GM23338 (cell line): Measurements from ENCODE around the gene KLHL33. TPM values are rescaled to one million over a fixed set of nuclear protein-coding genes. Genes with fewer than 3 reads are reported as not detected.
A peak's percentile ranks its signal among the peaks of the same experiment; 100 is the strongest.

Source experiments
- ATAC-seq: fragments of 200-7000 bp; cut with Tn5 transposase; 3 replicates; pipeline ENCODE4 v1.9.1; 2020
- DNase-seq: peaks from one replicate; pipeline ENCODE4 v3.0.0-alpha.2; 2015; ENCODE audit warnings: low spot score
- H2AFZ ChIP-seq: fragments of 200-600 bp; sonication (generic); 2 replicates; pipeline ENCODE4 v1.8.0; 2016; ENCODE audit warnings: antibody characterized with exemption, mild to moderate bottlenecking, moderate library complexity
- H3F3A ChIP-seq: fragments of 200-600 bp; sonication (generic); replicated peaks from 2 replicates; pipeline ENCODE4 v1.8.0; 2017; ENCODE audit warnings: antibody characterized with exemption, mixed run types, low read depth
- H3K27ac ChIP-seq: fragments of 200-600 bp; sonication (generic); 2 replicates; pipeline ENCODE4 v1.6.1; 2016; ENCODE audit warnings: low read depth
- H3K27me3 ChIP-seq: fragments of 200-600 bp; sonication (generic); 2 replicates; pipeline ENCODE4 v1.8.0; 2016; ENCODE audit warnings: mild to moderate bottlenecking, mixed run types, moderate library complexity; ENCODE audit not compliant: insufficient read depth
- H3K36me3 ChIP-seq: fragments of 200-600 bp; sonication (generic); 2 replicates; pipeline ENCODE4 v1.8.0; 2016; ENCODE audit warnings: mild to moderate bottlenecking; ENCODE audit not compliant: insufficient read depth
- H3K4me1 ChIP-seq: fragments of 200-600 bp; sonication (generic); 2 replicates; pipeline ENCODE4 v1.8.0; 2016; ENCODE audit warnings: mild to moderate bottlenecking, moderate library complexity; ENCODE audit not compliant: insufficient read depth
- H3K4me2 ChIP-seq: fragments of 200-600 bp; sonication (generic); 2 replicates; pipeline ENCODE4 v1.7.1; 2017; ENCODE audit warnings: mixed run types
- H3K4me3 ChIP-seq: fragments of 200-600 bp; sonication (generic); 2 replicates; pipeline ENCODE4 v1.6.1; 2016; ENCODE audit warnings: mixed run types
- H3K79me2 ChIP-seq: fragments of 200-600 bp; sonication (generic); replicated peaks from 2 replicates; pipeline ENCODE4 v1.8.0; 2017; ENCODE audit warnings: mild to moderate bottlenecking; ENCODE audit not compliant: insufficient read depth
- H3K9me2 ChIP-seq: fragments of 200-600 bp; sonication (generic); 2 replicates; pipeline ENCODE4 v1.8.0; 2017; ENCODE audit not compliant: insufficient read depth
- H4K20me1 ChIP-seq: fragments of 200-600 bp; sonication (generic); replicated peaks from 2 replicates; pipeline ENCODE4 v1.8.0; 2017; ENCODE audit warnings: mild to moderate bottlenecking; ENCODE audit not compliant: insufficient read depth
- H3K27ac Mint-ChIP-seq: 2 replicates; pipeline ENCODE4 v1.8.0; 2020; ENCODE audit warnings: inconsistent platforms, mild to moderate bottlenecking, moderate library complexity, mixed read lengths
- H3K27me3 Mint-ChIP-seq: 3 replicates; pipeline ENCODE4 v1.8.0; 2022; ENCODE audit warnings: low read depth, mild to moderate bottlenecking, moderate library complexity, mixed read lengths, inconsistent platforms; ENCODE audit not compliant: insufficient read depth, poor library complexity
- H3K36me3 Mint-ChIP-seq: 3 replicates; pipeline ENCODE4 v1.8.0; 2021; ENCODE audit warnings: low read depth, mild to moderate bottlenecking, inconsistent platforms, moderate library complexity, mixed read lengths
- H3K4me1 Mint-ChIP-seq: 3 replicates; pipeline ENCODE4 v1.8.0; 2020; ENCODE audit warnings: mild to moderate bottlenecking, inconsistent platforms, mixed read lengths
- H3K4me3 Mint-ChIP-seq: 3 replicates; pipeline ENCODE4 v1.8.0; 2021; ENCODE audit warnings: moderate library complexity, mild to moderate bottlenecking, inconsistent platforms, mixed read lengths
- H3K9me3 Mint-ChIP-seq: 3 replicates; pipeline ENCODE4 v1.8.0; 2020; ENCODE audit warnings: moderate library complexity, mild to moderate bottlenecking, inconsistent platforms, mixed read lengths
- EZH2phosphoT487 ChIP-seq: fragments of 200-600 bp; sonication (generic); IDR thresholded peaks from one replicate; pipeline ENCODE4 v1.8.1; 2018; ENCODE audit warnings: antibody characterized with exemption; ENCODE audit not compliant: unreplicated experiment
- NANOG ChIP-seq: IDR thresholded peaks from 2 replicates; pipeline ENCODE4 v1.6.1; 2016; ENCODE audit warnings: antibody characterized with exemption, borderline replicate concordance
- POLR2AphosphoS5 ChIP-seq: IDR thresholded peaks from 2 replicates; pipeline ENCODE4 v1.6.1; 2016; ENCODE audit warnings: antibody characterized with exemption, low read depth
- ZNF114 ChIP-seq: fragments of 250-450 bp; sonication (Bioruptor Pico); IDR thresholded peaks from 2 replicates; pipeline ENCODE4 v1.5.0; 2020; ENCODE audit warnings: mild to moderate bottlenecking, moderate library complexity
- ZNF331 ChIP-seq: fragments of 250-450 bp; sonication (Bioruptor Pico); IDR thresholded peaks from 2 replicates; pipeline ENCODE4 v1.5.0; 2020; ENCODE audit warnings: low read depth, mild to moderate bottlenecking, moderate library complexity
- polyA plus RNA-seq: library from polyadenylated mRNA; unstranded; fragments of >200 nt; fragmentation: Nextera tagmentation; extraction: Ambion mirVana; gene quantifications from 2 replicates; pipeline ENCODE4 v1.2.1, GENCODE V29; 2016
- total RNA-seq: library from RNA; depleted of rRNA; stranded (reverse); fragments of >200 nt; shearing (Covaris generic); gene quantifications from 2 replicates; pipeline ENCODE4 v1.2.3, GENCODE V29; 2014
- TF ChIP-seq, protein P1 (sequence below), 2 experiments: fragments of 200-600 bp in 1 of 2; sonication (generic) in 1 of 2; conservative IDR thresholded peaks; 2 replicates each; pipeline versions ENCODE4 v1.5.1 to v1.6.1; 2016 to 2017; ENCODE audit warnings: antibody characterized with exemption in 2 of 2, low read depth in 2 of 2, mild to moderate bottlenecking in 2 of 2, moderate library complexity in 1 of 2
- TF ChIP-seq, protein P2 (sequence below): IDR thresholded peaks from 2 replicates; pipeline ENCODE4 v1.6.1; 2016; ENCODE audit warnings: antibody characterized with exemption
- TF ChIP-seq, protein P3 (sequence below): IDR thresholded peaks from one replicate; pipeline ENCODE4 v1.6.1; 2018; ENCODE audit warnings: antibody characterized with exemption; ENCODE audit not compliant: unreplicated experiment

KLHL33 gene
- total and polyA plus RNA-seq, 2 experiments from 2014 or later = 0.15 to 0.35 TPM

DNA sequence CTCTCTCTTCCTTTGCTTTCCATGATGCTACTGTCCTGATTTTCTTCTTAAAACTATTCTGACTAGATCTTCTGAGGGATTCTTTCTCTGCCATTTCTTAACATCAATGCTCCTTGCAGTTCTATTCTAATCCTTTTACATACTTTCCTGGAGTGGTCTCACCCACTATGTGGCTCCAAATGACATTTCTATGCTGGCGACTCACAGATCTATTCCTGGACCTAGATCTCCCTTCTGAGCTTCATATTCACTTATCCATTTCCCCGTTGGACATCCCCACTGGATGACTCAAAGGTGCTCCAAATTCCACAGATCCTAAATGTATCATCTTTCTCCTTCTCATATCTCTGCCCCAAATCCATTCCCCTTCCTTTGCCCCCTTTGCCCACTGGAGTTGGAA is 26.7 kb downstream of the KLHL33 start:
- no peak for ATAC-seq
- H2AFZ ChIP-seq = no peak overlapping the region
- H3K79me2 ChIP-seq = peaks cover 6% of the 10 kb centered on the region; the same call in 1 of the 2 replicates
- Mint-ChIP-seq H3K27ac (no peak overlapping the region), H3K27me3 (peaks cover 8% of the 10 kb centered on the region), H3K9me3 (no peaks in the 10 kb centered on the region; the same call in 1 of the 3 replicates), H3K4me1 (peaks cover 13% of the 10 kb centered on the region; the same call in 2 of the 3 replicates), H3K36me3 (peaks cover 18% of the 10 kb centered on the region), H3K4me3 (no peak overlapping the region)
- H3K4me1 ChIP-seq = peaks cover 13% of the 10 kb centered on the region
- H3K27ac ChIP-seq = no peak overlapping the region
- no peak overlapping the region for H3K4me2 ChIP-seq
- H3K27me3 ChIP-seq = peaks cover 1% of the 10 kb centered on the region; the same call in 1 of the 2 replicates
- no peaks in the 10 kb centered on the region for H3K9me2 ChIP-seq
- H3K4me3 ChIP-seq = no peak overlapping the region
- no peaks in the 10 kb centered on the region for H4K20me1 ChIP-seq
- H3F3A ChIP-seq = peaks cover 4% of the 10 kb centered on the region; the same call in 1 of the 2 replicates
- DNase-seq = no peak
- no peaks in the 10 kb centered on the region for H3K36me3 ChIP-seq
- TF ChIP-seq ZNF331 = no peak
- TF ChIP-seq, protein P1, sequence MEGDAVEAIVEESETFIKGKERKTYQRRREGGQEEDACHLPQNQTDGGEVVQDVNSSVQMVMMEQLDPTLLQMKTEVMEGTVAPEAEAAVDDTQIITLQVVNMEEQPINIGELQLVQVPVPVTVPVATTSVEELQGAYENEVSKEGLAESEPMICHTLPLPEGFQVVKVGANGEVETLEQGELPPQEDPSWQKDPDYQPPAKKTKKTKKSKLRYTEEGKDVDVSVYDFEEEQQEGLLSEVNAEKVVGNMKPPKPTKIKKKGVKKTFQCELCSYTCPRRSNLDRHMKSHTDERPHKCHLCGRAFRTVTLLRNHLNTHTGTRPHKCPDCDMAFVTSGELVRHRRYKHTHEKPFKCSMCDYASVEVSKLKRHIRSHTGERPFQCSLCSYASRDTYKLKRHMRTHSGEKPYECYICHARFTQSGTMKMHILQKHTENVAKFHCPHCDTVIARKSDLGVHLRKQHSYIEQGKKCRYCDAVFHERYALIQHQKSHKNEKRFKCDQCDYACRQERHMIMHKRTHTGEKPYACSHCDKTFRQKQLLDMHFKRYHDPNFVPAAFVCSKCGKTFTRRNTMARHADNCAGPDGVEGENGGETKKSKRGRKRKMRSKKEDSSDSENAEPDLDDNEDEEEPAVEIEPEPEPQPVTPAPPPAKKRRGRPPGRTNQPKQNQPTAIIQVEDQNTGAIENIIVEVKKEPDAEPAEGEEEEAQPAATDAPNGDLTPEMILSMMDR (conservative IDR thresholded peaks at IDR 0.05; ENCODE audit: low read depth in 2 of 2) = no peak
- TF ChIP-seq, protein P2, sequence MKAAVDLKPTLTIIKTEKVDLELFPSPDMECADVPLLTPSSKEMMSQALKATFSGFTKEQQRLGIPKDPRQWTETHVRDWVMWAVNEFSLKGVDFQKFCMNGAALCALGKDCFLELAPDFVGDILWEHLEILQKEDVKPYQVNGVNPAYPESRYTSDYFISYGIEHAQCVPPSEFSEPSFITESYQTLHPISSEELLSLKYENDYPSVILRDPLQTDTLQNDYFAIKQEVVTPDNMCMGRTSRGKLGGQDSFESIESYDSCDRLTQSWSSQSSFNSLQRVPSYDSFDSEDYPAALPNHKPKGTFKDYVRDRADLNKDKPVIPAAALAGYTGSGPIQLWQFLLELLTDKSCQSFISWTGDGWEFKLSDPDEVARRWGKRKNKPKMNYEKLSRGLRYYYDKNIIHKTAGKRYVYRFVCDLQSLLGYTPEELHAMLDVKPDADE = no peak
- TF ChIP-seq POLR2AphosphoS5 = no peak

DNA sequence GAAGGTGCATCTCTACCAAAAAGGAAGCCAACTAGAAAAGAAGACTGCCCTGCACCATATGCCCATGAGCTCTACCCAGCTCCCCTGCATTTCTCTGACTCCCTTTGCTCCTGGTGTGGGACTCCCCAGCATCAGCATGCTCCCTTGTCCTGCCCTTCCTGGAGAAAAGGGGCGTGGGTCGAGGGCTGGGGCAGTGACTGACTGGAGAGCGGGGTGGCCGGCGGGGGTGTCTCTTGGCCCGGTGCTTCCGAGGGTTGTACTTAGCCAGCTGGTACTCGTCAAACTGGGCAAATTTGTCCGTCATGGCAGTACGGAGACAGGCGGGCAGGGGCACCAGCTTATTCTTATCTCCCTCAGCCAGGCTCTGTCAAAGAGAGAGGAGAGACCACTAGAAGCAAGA is 32.4 kb downstream of the KLHL33 start:
- Histone ChIP-seq H3K27me3 (no peaks in the 10 kb centered on the region), H4K20me1 (peaks cover 3% of the 10 kb centered on the region; the same call in 1 of the 2 replicates), H3K27ac (no peak overlapping the region), H3K4me2 (no peak overlapping the region), H3K9me2 (no peaks in the 10 kb centered on the region), H3F3A (no peaks in the 10 kb centered on the region), H3K36me3 (no peaks in the 10 kb centered on the region; the same call in 1 of the 2 replicates), H3K4me1 (no peaks in the 10 kb centered on the region), H3K79me2 (no peaks in the 10 kb centered on the region), H3K4me3 (no peak overlapping the region), H2AFZ (no peak overlapping the region)
- ATAC-seq (no peak), DNase-seq (no peak)
- Mint-ChIP-seq H3K4me1 (no peaks in the 10 kb centered on the region), H3K27ac (peak overlapping the region; percentile 54; the same call in 1 of the 2 replicates), H3K27me3 (peaks cover 3% of the 10 kb centered on the region), H3K9me3 (no peaks in the 10 kb centered on the region), H3K36me3 (peaks cover 33% of the 10 kb centered on the region), H3K4me3 (no peak overlapping the region)
- no peak for TF ChIP-seq NANOG
- no peak for TF ChIP-seq EZH2phosphoT487
- TF ChIP-seq, protein P1 (conservative IDR thresholded peaks at IDR 0.05; ENCODE audit: low read depth in 2 of 2) = no peak
- no peak for TF ChIP-seq ZNF114 (CRISPR knock-in tag)
- TF ChIP-seq, protein P3, sequence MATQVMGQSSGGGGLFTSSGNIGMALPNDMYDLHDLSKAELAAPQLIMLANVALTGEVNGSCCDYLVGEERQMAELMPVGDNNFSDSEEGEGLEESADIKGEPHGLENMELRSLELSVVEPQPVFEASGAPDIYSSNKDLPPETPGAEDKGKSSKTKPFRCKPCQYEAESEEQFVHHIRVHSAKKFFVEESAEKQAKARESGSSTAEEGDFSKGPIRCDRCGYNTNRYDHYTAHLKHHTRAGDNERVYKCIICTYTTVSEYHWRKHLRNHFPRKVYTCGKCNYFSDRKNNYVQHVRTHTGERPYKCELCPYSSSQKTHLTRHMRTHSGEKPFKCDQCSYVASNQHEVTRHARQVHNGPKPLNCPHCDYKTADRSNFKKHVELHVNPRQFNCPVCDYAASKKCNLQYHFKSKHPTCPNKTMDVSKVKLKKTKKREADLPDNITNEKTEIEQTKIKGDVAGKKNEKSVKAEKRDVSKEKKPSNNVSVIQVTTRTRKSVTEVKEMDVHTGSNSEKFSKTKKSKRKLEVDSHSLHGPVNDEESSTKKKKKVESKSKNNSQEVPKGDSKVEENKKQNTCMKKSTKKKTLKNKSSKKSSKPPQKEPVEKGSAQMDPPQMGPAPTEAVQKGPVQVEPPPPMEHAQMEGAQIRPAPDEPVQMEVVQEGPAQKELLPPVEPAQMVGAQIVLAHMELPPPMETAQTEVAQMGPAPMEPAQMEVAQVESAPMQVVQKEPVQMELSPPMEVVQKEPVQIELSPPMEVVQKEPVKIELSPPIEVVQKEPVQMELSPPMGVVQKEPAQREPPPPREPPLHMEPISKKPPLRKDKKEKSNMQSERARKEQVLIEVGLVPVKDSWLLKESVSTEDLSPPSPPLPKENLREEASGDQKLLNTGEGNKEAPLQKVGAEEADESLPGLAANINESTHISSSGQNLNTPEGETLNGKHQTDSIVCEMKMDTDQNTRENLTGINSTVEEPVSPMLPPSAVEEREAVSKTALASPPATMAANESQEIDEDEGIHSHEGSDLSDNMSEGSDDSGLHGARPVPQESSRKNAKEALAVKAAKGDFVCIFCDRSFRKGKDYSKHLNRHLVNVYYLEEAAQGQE = no peak
- TF ChIP-seq ZNF331 = no peak
- no peak for TF ChIP-seq POLR2AphosphoS5
